CD1c-positive myeloid dendritic cell (primary cell): ENCODE data around the gene QARS1.

ENCODE experiments used
- DNase-seq: peaks from one replicate; pipeline ENCODE4 v3.0.0-alpha.2; 2016; ENCODE audit errors: extremely low spot score

The QARS1 gene

DNA sequence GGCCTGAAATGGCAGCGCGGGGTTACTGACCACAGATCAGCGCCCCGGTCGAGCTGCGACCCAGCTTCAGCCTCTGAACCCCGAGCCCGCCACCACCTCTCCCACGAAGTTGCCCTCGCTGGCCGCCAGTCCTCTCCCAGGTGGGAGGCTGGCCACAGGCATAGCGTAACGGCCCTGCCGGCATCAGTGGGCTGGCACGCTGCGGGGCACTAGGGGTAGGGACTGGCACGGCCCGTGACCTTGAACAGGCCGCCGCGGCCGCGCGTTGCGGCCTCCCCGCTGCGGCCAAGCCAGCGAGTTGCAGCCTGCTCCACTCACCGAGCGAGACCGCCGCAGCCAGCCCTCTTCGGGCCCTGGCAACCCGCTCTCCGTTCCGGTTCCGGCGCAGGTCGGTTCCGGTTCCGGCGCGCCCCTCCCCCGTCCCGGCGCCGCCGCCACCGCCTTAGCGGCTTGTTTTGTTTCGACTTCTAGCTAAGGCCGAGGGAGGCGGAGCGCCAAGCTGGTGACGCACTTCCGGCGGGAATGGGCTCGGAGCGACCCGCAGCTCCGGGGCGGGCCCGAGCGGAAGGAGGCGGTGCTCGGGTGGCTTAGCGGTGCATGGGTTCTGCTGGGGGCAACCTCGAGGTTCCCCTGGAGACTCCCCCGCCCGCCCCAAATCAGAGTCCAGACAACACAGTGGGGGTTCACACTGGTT, 16.0 kb upstream of the QARS1 start, which contains the start of gene USP19:
USP19 (minus strand) TSS at position 386 of the 694 bp plus-strand sequence. CDS start 1,678 bp downstream, outside the sequence.
- peak; percentile 97 for DNase-seq

DNA sequence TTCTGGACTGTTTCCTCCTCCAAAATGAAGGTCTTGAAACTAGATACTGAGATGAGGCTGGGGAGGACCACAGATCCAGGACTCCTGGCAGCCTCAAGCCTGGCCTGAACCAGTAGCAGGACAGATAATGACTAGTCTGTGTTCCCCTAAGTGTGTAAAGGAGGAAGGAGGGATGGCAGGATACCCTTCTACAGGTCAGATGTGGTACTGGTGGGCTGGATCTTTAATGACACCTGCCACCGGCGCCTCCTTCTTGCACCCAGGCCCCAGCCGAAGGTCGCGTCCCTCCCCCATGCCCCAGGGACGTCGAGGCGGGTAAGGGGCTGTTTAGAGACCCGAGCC, 15.5 kb upstream of the QARS1 start:
- no peak for DNase-seq

DNA sequence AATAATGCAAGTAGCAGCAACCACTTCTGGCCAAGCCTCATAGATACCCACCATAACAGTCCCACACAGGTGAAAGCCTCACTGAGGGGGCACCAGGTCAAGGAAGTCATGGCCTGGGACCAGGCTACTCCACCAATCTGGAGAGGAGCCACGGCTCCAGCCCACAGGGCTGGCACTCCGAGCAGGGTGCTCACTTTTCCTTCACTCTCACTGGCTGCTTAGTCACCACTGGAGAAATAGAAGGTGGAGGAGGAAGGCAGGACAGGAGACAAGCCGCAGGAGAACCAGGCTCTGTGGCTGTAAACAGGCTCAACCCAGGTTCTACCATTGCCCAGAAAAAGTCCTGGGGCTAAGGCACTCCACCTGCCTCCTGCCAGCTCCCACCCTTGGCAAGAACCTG, 14.9 kb upstream of the QARS1 start:
- DNase-seq = no peak

GRCh38 chr3:49119036-49119435, 14.5 kb upstream of the QARS1 start:
- DNase-seq = no peak

- DNase-seq = no peak
These were observed 7.7 kb upstream of the QARS1 start for GRCh38 chr3:49112262-49112661.

DNA sequence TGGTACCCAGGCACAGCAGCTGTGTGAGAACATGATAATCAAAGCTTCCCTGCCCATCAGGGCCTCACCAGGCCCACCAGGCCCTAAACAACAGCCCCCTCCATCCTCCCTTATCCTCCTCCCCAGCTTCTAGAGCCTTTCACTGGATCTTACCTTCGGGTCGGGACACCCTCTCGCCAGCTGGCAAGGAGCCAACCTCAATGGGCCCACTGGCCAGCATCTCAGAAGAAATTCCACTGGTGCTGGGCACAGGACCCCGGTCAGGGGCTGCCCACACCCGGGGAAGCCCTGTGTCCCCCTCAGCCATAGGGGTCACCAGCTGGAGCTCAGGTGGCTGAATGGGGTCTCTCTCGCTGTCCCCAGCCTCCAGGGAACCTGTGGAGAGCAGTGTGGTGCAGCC, 6.8 kb upstream of the QARS1 start:
- DNase-seq = no peak

- no peak for DNase-seq
These were observed 6.2 kb upstream of the QARS1 start for GRCh38 chr3:49110780-49111179.

DNA sequence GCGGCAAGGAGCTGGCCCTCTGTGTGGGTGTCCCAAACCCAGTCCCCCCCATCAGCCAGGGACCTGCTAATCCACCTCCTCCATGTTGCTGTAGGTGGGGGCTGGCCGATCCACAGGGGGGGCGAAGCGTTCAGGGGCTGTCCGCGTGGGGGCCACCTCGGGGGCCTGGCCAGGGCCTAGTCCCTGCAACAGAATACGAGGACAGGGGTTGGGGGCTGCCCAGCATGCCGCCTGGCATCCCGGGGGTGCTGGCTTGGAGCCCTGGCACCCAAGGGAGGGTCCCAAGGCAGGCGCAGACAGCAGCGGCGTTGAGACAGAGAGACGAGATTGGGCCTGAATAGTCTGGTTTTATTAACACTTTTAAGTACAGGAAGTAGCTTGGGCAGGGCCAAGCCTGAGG, 3.8 kb upstream of the QARS1 start:
- DNase-seq = no peak

DNA sequence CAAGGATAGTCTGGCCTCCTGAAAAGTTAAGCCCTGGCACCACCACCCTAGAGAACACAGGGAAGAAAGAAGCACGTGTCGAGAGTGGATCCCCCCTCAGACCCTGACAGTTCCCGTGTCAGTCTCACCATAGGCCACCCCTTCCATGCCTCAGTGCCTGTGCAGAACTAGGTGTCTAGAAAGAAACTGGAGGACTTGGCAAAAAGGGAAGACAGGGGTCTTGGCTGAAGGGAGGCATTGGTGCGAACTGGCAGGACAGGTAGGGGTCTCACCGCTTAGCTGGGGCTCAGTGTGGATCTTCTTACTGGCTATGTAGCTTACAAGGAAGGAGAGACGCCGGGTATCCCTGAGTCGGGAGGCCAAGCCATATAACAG, 518 bp downstream of the QARS1 start:
- no peak for DNase-seq

DNA sequence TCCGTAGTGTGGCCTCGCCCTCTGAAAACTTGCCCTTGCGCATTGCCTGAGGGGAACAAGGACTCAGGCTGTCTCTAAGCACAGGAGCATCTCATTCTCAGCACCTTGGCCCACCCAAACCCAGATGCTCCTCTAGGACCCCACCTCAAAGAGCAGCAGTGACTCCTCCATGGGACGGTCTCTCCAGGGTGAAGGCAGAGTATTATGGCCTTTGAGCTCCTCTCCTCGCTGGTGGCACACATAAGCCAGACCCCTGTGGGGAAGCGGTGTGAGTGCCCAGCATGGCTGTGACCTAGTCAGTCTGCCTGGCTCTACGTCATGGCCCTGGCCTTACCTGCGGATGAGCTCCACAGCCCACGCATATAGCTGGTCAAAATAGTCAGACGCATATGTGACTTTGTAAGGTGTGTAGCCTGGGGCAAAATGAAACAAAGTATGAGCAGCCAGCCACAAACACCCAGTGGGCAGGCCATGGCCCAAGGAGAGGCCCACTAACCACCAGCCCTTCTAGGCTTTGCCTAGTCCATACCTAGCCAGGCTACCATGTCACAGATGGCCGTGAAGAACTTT, 4.4 kb downstream of the QARS1 start:
- DNase-seq = no peak

DNA sequence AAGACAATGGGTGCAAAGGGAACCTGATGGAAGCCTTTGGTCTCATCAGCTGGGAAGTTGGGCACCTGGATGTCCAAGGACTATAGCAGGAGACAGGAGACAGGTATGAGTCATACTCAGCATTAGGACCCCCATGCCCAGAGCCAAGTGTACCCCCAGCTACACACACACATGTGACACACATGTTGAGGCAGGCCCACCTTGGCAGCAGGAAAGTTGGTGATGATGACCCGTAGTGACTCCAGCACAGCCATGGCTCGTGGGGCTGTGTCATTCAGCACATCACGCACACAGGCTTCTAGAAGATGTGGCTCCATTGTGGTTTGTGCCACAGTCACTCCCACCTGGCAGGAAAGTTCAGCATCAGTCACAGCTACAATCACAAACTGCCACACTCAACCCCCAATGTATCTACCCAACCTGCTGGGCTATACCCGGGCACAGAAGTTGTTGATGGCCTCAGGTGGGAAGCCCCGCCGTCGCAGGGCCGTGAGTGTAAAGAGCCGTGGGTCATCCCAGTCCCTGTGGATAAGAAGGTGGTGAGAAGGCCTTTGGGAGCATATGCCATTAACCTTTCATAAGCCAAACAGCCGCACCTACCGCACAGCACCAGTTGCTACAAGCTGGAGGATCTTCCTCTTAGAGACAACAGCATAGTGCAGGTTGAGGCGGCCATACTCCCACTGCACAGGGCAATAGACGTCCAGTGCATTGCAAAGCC, 5.5 kb downstream of the QARS1 start:
- DNase-seq = no peak

- DNase-seq = no peak
These were observed 6.1 kb downstream of the QARS1 start for GRCh38 chr3:49098429-49098828.

- DNase-seq = peak; percentile 99
These were observed 10.4 kb downstream of the QARS1 start, which contains the start of gene QRICH1 for GRCh38 chr3:49093853-49094767. TSS of gene QRICH1 (minus strand) at chr3:49094071. CDS start at chr3:49077017, 17,054 bp downstream.

- peak; percentile 80 for DNase-seq
These were observed 11.4 kb downstream of the QARS1 start for GRCh38 chr3:49092938-49093852.

DNA sequence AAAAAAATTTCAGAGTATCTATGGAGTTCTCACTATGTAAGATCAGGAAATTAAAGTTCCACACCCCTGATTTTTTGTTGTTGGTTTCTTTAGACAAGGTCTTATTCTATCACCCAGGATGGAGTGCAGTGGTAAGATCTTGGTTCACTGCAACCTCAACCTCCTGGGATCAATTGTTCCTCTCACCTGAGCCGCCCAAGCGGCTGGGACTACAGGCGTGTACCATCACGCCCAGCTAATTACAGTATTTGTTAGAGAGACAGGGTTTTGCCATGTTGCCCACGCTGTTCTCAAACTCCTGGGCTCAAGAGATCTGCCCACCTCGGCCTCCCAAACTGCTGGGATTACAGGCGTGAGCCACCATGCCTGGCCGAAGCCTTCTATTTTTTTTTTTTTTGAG, 23.1 kb downstream of the QARS1 start:
- no peak for DNase-seq

DNA sequence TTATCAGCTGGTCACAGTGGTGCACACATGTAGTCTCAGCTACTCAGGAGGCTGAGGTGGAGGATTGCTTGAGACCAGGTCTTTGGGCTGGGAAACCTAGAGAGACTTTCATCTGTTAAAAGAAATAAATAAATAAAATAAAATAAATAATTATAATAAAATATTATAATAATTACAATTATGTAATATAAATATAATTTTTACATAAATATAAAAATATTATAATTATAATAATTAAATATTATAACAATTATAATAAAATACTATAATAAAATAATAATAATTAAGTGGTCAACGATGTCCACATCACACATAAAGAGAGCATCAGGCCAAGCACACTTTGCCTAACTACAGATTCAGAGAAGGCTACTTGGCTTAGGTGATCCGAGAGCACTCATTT, 25.3 kb downstream of the QARS1 start:
- no peak for DNase-seq

- DNase-seq = no peak
These were observed 27.9 kb downstream of the QARS1 start for GRCh38 chr3:49076646-49077045.

DNA sequence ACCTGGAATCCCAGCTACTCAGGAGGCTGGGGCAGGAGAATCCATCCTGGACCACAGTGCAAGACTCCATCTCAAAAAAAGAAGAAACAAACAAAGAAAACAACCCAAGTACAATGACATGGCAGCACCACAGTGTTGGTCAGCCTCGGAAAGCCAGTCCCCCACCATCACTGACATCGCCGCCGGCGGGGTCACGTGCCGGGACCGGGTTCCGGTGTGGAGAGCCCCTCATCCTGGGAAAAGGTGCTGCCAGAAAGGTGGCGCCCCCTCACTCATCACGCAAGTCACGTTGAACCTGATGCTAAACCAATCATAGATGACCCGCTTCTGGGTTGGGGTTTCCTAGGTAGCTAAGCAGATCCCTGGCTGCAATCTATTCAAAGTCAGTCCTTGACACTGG, 28.4 kb downstream of the QARS1 start:
- no peak for DNase-seq

- no peak for DNase-seq
These were observed 46.5 kb downstream of the QARS1 start for GRCh38 chr3:49058011-49058410.

DNA sequence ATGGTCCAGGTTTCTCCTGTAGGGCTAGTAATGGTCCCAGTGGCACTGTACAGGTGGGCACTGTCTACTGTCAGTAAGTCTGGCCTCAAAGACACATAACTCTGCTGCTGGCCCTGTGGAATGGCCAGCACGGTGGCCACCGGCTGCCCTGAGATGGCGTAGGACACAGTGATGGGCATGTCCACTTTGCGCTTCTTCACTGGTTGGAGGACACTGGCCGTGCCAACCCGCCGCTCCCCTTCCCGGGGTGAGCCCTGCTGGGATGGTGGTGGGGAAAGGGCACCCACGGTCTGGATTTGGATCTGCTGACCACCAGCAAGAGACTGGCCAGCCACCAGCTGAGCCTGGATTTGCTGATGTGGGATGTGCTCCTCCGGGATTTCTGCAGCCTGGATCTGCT, 47.3 kb downstream of the QARS1 start:
- DNase-seq = no peak

GRCh38 chr3:49054344-49054862, 50.2 kb downstream of the QARS1 start:
- DNase-seq = no peak
